GM23338 (cell line): Measurements from ENCODE around the gene POLR2B. TPM values are rescaled to one million over a fixed set of nuclear protein-coding genes. Genes with fewer than 3 reads are reported as not detected.
"Not testable (repeated sequence)": the region's sequence is repeated elsewhere in the genome, so short reads cannot be mapped to it uniquely, and the experiment has no call there.

Source experiments
- ATAC-seq: fragments of 200-7000 bp; cut with Tn5 transposase; 3 replicates; pipeline ENCODE4 v1.9.1; 2020
- DNase-seq: peaks from one replicate; pipeline ENCODE4 v3.0.0-alpha.2; 2015; ENCODE audit warnings: low spot score
- H2AFZ ChIP-seq: fragments of 200-600 bp; sonication (generic); 2 replicates; pipeline ENCODE4 v1.8.0; 2016; ENCODE audit warnings: antibody characterized with exemption, mild to moderate bottlenecking, moderate library complexity
- H3F3A ChIP-seq: fragments of 200-600 bp; sonication (generic); replicated peaks from 2 replicates; pipeline ENCODE4 v1.8.0; 2017; ENCODE audit warnings: antibody characterized with exemption, mixed run types, low read depth
- H3K27ac ChIP-seq: fragments of 200-600 bp; sonication (generic); 2 replicates; pipeline ENCODE4 v1.6.1; 2016; ENCODE audit warnings: low read depth
- H3K27me3 ChIP-seq: fragments of 200-600 bp; sonication (generic); 2 replicates; pipeline ENCODE4 v1.8.0; 2016; ENCODE audit warnings: mild to moderate bottlenecking, mixed run types, moderate library complexity; ENCODE audit not compliant: insufficient read depth
- H3K36me3 ChIP-seq: fragments of 200-600 bp; sonication (generic); 2 replicates; pipeline ENCODE4 v1.8.0; 2016; ENCODE audit warnings: mild to moderate bottlenecking; ENCODE audit not compliant: insufficient read depth
- H3K4me1 ChIP-seq: fragments of 200-600 bp; sonication (generic); 2 replicates; pipeline ENCODE4 v1.8.0; 2016; ENCODE audit warnings: mild to moderate bottlenecking, moderate library complexity; ENCODE audit not compliant: insufficient read depth
- H3K4me2 ChIP-seq: fragments of 200-600 bp; sonication (generic); 2 replicates; pipeline ENCODE4 v1.7.1; 2017; ENCODE audit warnings: mixed run types
- H3K4me3 ChIP-seq: fragments of 200-600 bp; sonication (generic); 2 replicates; pipeline ENCODE4 v1.6.1; 2016; ENCODE audit warnings: mixed run types
- H3K79me2 ChIP-seq: fragments of 200-600 bp; sonication (generic); replicated peaks from 2 replicates; pipeline ENCODE4 v1.8.0; 2017; ENCODE audit warnings: mild to moderate bottlenecking; ENCODE audit not compliant: insufficient read depth
- H3K9me2 ChIP-seq: fragments of 200-600 bp; sonication (generic); 2 replicates; pipeline ENCODE4 v1.8.0; 2017; ENCODE audit not compliant: insufficient read depth
- H4K20me1 ChIP-seq: fragments of 200-600 bp; sonication (generic); replicated peaks from 2 replicates; pipeline ENCODE4 v1.8.0; 2017; ENCODE audit warnings: mild to moderate bottlenecking; ENCODE audit not compliant: insufficient read depth
- H3K27ac Mint-ChIP-seq: 2 replicates; pipeline ENCODE4 v1.8.0; 2020; ENCODE audit warnings: inconsistent platforms, mild to moderate bottlenecking, moderate library complexity, mixed read lengths
- H3K27me3 Mint-ChIP-seq: 3 replicates; pipeline ENCODE4 v1.8.0; 2022; ENCODE audit warnings: low read depth, mild to moderate bottlenecking, moderate library complexity, mixed read lengths, inconsistent platforms; ENCODE audit not compliant: insufficient read depth, poor library complexity
- H3K36me3 Mint-ChIP-seq: 3 replicates; pipeline ENCODE4 v1.8.0; 2021; ENCODE audit warnings: low read depth, mild to moderate bottlenecking, inconsistent platforms, moderate library complexity, mixed read lengths
- H3K4me1 Mint-ChIP-seq: 3 replicates; pipeline ENCODE4 v1.8.0; 2020; ENCODE audit warnings: mild to moderate bottlenecking, inconsistent platforms, mixed read lengths
- H3K4me3 Mint-ChIP-seq: 3 replicates; pipeline ENCODE4 v1.8.0; 2021; ENCODE audit warnings: moderate library complexity, mild to moderate bottlenecking, inconsistent platforms, mixed read lengths
- H3K9me3 Mint-ChIP-seq: 3 replicates; pipeline ENCODE4 v1.8.0; 2020; ENCODE audit warnings: moderate library complexity, mild to moderate bottlenecking, inconsistent platforms, mixed read lengths
- EZH2phosphoT487 ChIP-seq: fragments of 200-600 bp; sonication (generic); IDR thresholded peaks from one replicate; pipeline ENCODE4 v1.8.1; 2018; ENCODE audit warnings: antibody characterized with exemption; ENCODE audit not compliant: unreplicated experiment
- JUNB ChIP-seq: IDR thresholded peaks from one replicate; pipeline ENCODE4 v1.6.1; 2016; ENCODE audit warnings: antibody characterized with exemption; ENCODE audit not compliant: unreplicated experiment
- NANOG ChIP-seq: IDR thresholded peaks from 2 replicates; pipeline ENCODE4 v1.6.1; 2016; ENCODE audit warnings: antibody characterized with exemption, borderline replicate concordance
- REST ChIP-seq: IDR thresholded peaks from one replicate; pipeline ENCODE4 v1.6.1; 2018; ENCODE audit warnings: antibody characterized with exemption; ENCODE audit not compliant: unreplicated experiment
- ZNF462 ChIP-seq: fragments of 250-450 bp; sonication (Bioruptor Pico); IDR thresholded peaks from 2 replicates; pipeline ENCODE4 v1.5.0; 2020; ENCODE audit warnings: mild to moderate bottlenecking, moderate library complexity
- polyA plus RNA-seq: library from polyadenylated mRNA; unstranded; fragments of >200 nt; fragmentation: Nextera tagmentation; extraction: Ambion mirVana; gene quantifications from 2 replicates; pipeline ENCODE4 v1.2.1, GENCODE V29; 2016
- total RNA-seq: library from RNA; depleted of rRNA; stranded (reverse); fragments of >200 nt; shearing (Covaris generic); gene quantifications from 2 replicates; pipeline ENCODE4 v1.2.3, GENCODE V29; 2014

POLR2B gene
- total and polyA plus RNA-seq, 2 experiments from 2014 or later, result 56.5 to 165 TPM

- no peak for TF ChIP-seq ZNF462 (CRISPR knock-in tag)
- no peak for TF ChIP-seq JUNB
- no peak for TF ChIP-seq REST
- no peak for TF ChIP-seq EZH2phosphoT487
- no peak for TF ChIP-seq NANOG
Observed at GRCh38 chr4:57059890-57060716, 81.4 kb downstream of the POLR2B start (continued).

GRCh38 chr4:57060717-57061067 is 82.0 kb downstream of the POLR2B start:
- not testable (repeated sequence) for H3K9me3 Mint-ChIP-seq, H3F3A ChIP-seq, H3K36me3 Mint-ChIP-seq, H3K27ac ChIP-seq, H3K9me2 ChIP-seq, H3K27me3 Mint-ChIP-seq, H3K4me1 ChIP-seq, DNase-seq, H3K4me2 ChIP-seq, H3K27me3 ChIP-seq, H3K27ac Mint-ChIP-seq, H3K4me3 ChIP-seq, H2AFZ ChIP-seq, H4K20me1 ChIP-seq, H3K4me1 Mint-ChIP-seq, H3K36me3 ChIP-seq, H3K4me3 Mint-ChIP-seq, ATAC-seq, H3K79me2 ChIP-seq
